Loucy (cell line): ENCODE data around the gene BRD4.

Experiments used
- H2AFZ ChIP-seq: fragments of 200-600 bp; sonication (generic); 2 replicates; pipeline ENCODE4 v1.6.0; 2016; ENCODE audit warnings: antibody characterized with exemption, mild to moderate bottlenecking, low read length, moderate library complexity
- H3F3A ChIP-seq: fragments of 200-600 bp; 2 replicates; pipeline ENCODE4 v1.6.0; 2016; ENCODE audit warnings: antibody characterized with exemption, low read depth, mild to moderate bottlenecking
- H3K27me3 ChIP-seq: fragments of 200-600 bp; sonication (generic); 2 replicates; pipeline ENCODE4 v1.6.1; 2014; ENCODE audit warnings: low read length, mild to moderate bottlenecking; ENCODE audit not compliant: insufficient read depth, poor library complexity, severe bottlenecking
- H3K36me3 ChIP-seq: fragments of 200-600 bp; sonication (generic); 2 replicates; pipeline ENCODE4 v1.6.1; 2016; ENCODE audit warnings: low read length; ENCODE audit not compliant: insufficient read depth
- H3K4me1 ChIP-seq: fragments of 200-600 bp; sonication (generic); 2 replicates; pipeline ENCODE4 v1.5.1; 2014; ENCODE audit warnings: low read length, mild to moderate bottlenecking; ENCODE audit not compliant: insufficient read depth, poor library complexity, severe bottlenecking
- H3K4me2 ChIP-seq: fragments of 200-600 bp; sonication (generic); 2 replicates; pipeline ENCODE4 v1.6.0; 2014; ENCODE audit warnings: antibody characterized with exemption, low read length, low read depth, mild to moderate bottlenecking; ENCODE audit not compliant: poor library complexity, severe bottlenecking
- H3K4me3 ChIP-seq: fragments of 200-600 bp; sonication (generic); 2 replicates; pipeline ENCODE4 v1.5.1; 2014; ENCODE audit warnings: low read length, mild to moderate bottlenecking, mixed read lengths; ENCODE audit not compliant: poor library complexity, severe bottlenecking
- H3K79me2 ChIP-seq: fragments of 200-600 bp; sonication (generic); 2 replicates; pipeline ENCODE4 v1.6.1; 2014; ENCODE audit warnings: low read length; ENCODE audit not compliant: insufficient read depth
- H3K9ac ChIP-seq: fragments of 200-600 bp; sonication (generic); 2 replicates; pipeline ENCODE4 v1.6.0; 2014; ENCODE audit warnings: mild to moderate bottlenecking, low read depth, low read length, moderate library complexity; ENCODE audit not compliant: poor library complexity, severe bottlenecking
- H3K9me2 ChIP-seq: fragments of 200-600 bp; sonication (generic); replicated peaks from 2 replicates; pipeline ENCODE4 v1.6.1; 2016; ENCODE audit warnings: low read depth, low read length, mixed read lengths
- H3K9me3 ChIP-seq: fragments of 200-600 bp; sonication (generic); 2 replicates; pipeline ENCODE4 v1.6.1; 2014; ENCODE audit warnings: mild to moderate bottlenecking, antibody characterized with exemption, low read length, low read depth; ENCODE audit not compliant: insufficient read depth
- H4K20me1 ChIP-seq: fragments of 200-600 bp; sonication (generic); 2 replicates; pipeline ENCODE4 v1.6.0; 2014; ENCODE audit warnings: antibody characterized with exemption, low read length, mild to moderate bottlenecking; ENCODE audit not compliant: insufficient read depth, poor library complexity, severe bottlenecking
- CTCF ChIP-seq: fragments of 200-600 bp; sonication (generic); conservative IDR thresholded peaks from 2 replicates; pipeline ENCODE4 v1.5.1; 2014; ENCODE audit warnings: mild to moderate bottlenecking, antibody characterized with exemption, low read length
- EZH2phosphoT487 ChIP-seq: fragments of 200-600 bp; IDR thresholded peaks from 2 replicates; pipeline ENCODE4 v1.6.1; 2018; ENCODE audit warnings: antibody characterized with exemption, mild to moderate bottlenecking, moderate library complexity, borderline replicate concordance

BRD4 gene

GRCh38 chr19:15372891-15373301 is 40.6 kb upstream of the BRD4 start:
- no peaks in the 10 kb centered on the region for H3K9me3 ChIP-seq
- no peak overlapping the region for H3K9ac ChIP-seq
- H3F3A ChIP-seq, result no peaks in the 10 kb centered on the region
- H3K4me2 ChIP-seq, result no peak overlapping the region
- no peak overlapping the region for H3K4me3 ChIP-seq
- no peaks in the 10 kb centered on the region for H3K9me2 ChIP-seq
- H3K4me1 ChIP-seq, result peaks cover 15% of the 10 kb centered on the region
- H2AFZ ChIP-seq, result no peak overlapping the region
- TF ChIP-seq CTCF (no peak), EZH2phosphoT487 (no peak)
- H3K79me2 ChIP-seq, result peaks cover 54% of the 10 kb centered on the region
- H3K36me3 ChIP-seq, result peaks cover 61% of the 10 kb centered on the region; the same call in 1 of the 2 replicates
- no peaks in the 10 kb centered on the region for H3K27me3 ChIP-seq
- H4K20me1 ChIP-seq, result peaks cover 46% of the 10 kb centered on the region

- Histone ChIP-seq H3K9me2 (no peaks in the 10 kb centered on the region), H3K4me3 (no peak overlapping the region), H3K27me3 (no peaks in the 10 kb centered on the region), H3K9ac (no peak overlapping the region), H3K79me2 (peaks cover 50% of the 10 kb centered on the region), H3K9me3 (no peaks in the 10 kb centered on the region), H4K20me1 (peaks cover 42% of the 10 kb centered on the region), H2AFZ (no peak overlapping the region), H3K4me1 (peaks cover 11% of the 10 kb centered on the region), H3K36me3 (peaks cover 65% of the 10 kb centered on the region; the same call in 1 of the 2 replicates), H3K4me2 (no peak overlapping the region), H3F3A (no peaks in the 10 kb centered on the region)
- TF ChIP-seq CTCF (no peak), EZH2phosphoT487 (no peak)
Observed at GRCh38 chr19:15372470-15372869, 40.1 kb upstream of the BRD4 start.

- H3K4me1 ChIP-seq, result peaks cover 7% of the 10 kb centered on the region
- H3K9me3 ChIP-seq, result no peaks in the 10 kb centered on the region
- H2AFZ ChIP-seq, result no peak overlapping the region
- H3K79me2 ChIP-seq, result peaks cover 44% of the 10 kb centered on the region
- H3K36me3 ChIP-seq, result peaks cover 69% of the 10 kb centered on the region; the same call in 1 of the 2 replicates
- TF ChIP-seq EZH2phosphoT487 (no peak), CTCF (no peak)
- H4K20me1 ChIP-seq, result peaks cover 37% of the 10 kb centered on the region
- H3K4me3 ChIP-seq, result no peak overlapping the region
- H3F3A ChIP-seq, result no peaks in the 10 kb centered on the region
- H3K9ac ChIP-seq, result no peak overlapping the region
- H3K4me2 ChIP-seq, result no peak overlapping the region
- H3K27me3 ChIP-seq, result no peaks in the 10 kb centered on the region
- H3K9me2 ChIP-seq, result no peaks in the 10 kb centered on the region
Observed at GRCh38 chr19:15371786-15372380, 39.5 kb upstream of the BRD4 start.
